Activated naive CD4-positive, alpha-beta T cell treated with Interleukin-2 at 50 U/mL for 16 hours (primary cell): ENCODE data around the gene ZNF525.
"Not testable (repeated sequence)": the region's sequence is repeated elsewhere in the genome, so short reads cannot be mapped to it uniquely, and the experiment has no call there.

Experiments used
- DNase-seq: peaks from one replicate; pipeline ENCODE4 v3.0.0-alpha.2; 2020

ZNF525 gene

GRCh38 chr19:53365134-53365898 is at the start of gene ZNF525:
TSS of gene ZNF525 (plus strand) at chr19:53365705. CDS start at chr19:53372282, 6,577 bp downstream.
- peak; percentile 97 for DNase-seq

GRCh38 chr19:53328967-53329366 is 36.5 kb upstream of the ZNF525 start:
- DNase-seq = peak; percentile 9

- DNase-seq = no peak
Observed at GRCh38 chr19:53332484-53332883, 33.0 kb upstream of the ZNF525 start.

- peak; percentile 38 for DNase-seq
Observed at GRCh38 chr19:53333066-53333462, 32.4 kb upstream of the ZNF525 start.

- DNase-seq = peak; percentile 95
Observed at GRCh38 chr19:53333463-53334449, 31.7 kb upstream of the ZNF525 start, which contains the start of gene ZNF845. TSS of gene ZNF845 (plus strand) at chr19:53333749. CDS start at chr19:53341308, 7,559 bp downstream.

- DNase-seq = not testable (repeated sequence)
Observed at GRCh38 chr19:53344403-53344802, 21.1 kb upstream of the ZNF525 start.

GRCh38 chr19:53355739-53356138 is 9.8 kb upstream of the ZNF525 start:
- DNase-seq = no peak

- DNase-seq = no peak
Observed at GRCh38 chr19:53357821-53358581, 7.5 kb upstream of the ZNF525 start.

GRCh38 chr19:53360056-53360455 is 5.4 kb upstream of the ZNF525 start:
- DNase-seq = not testable (repeated sequence)

GRCh38 chr19:53365899-53366493 is 491 bp downstream of the ZNF525 start:
- peak; percentile 49 for DNase-seq

- no peak for DNase-seq
Observed at GRCh38 chr19:53372196-53372595, 6.7 kb downstream of the ZNF525 start.

- DNase-seq = no peak
Observed at GRCh38 chr19:53374288-53374687, 8.8 kb downstream of the ZNF525 start.

- DNase-seq = no peak
Observed at GRCh38 chr19:53374743-53375142, 9.2 kb downstream of the ZNF525 start.

GRCh38 chr19:53381376-53381775 is 15.9 kb downstream of the ZNF525 start:
- no peak for DNase-seq

- no peak for DNase-seq
Observed at GRCh38 chr19:53388168-53388567, 22.7 kb downstream of the ZNF525 start.

- no peak for DNase-seq
Observed at GRCh38 chr19:53388904-53389303, 23.4 kb downstream of the ZNF525 start.

GRCh38 chr19:53389571-53389970 is 24.1 kb downstream of the ZNF525 start:
- no peak for DNase-seq

GRCh38 chr19:53389978-53390377 is 24.5 kb downstream of the ZNF525 start:
- no peak for DNase-seq

GRCh38 chr19:53394522-53394973 is 29.0 kb downstream of the ZNF525 start:
- DNase-seq = no peak

GRCh38 chr19:53394974-53395839 is 29.7 kb downstream of the ZNF525 start, which contains the start of gene ZNF765:
TSS of gene ZNF765 (plus strand) at chr19:53395149. CDS start at chr19:53398016, 2,867 bp downstream.
- DNase-seq = peak; percentile 95
